NB4 (cell line): ENCODE data around the gene DLK1.

Experiments used
- DNase-seq: peaks from one replicate; pipeline ENCODE4 v3.0.0; 2010; ENCODE audit warnings: low read depth
- H3K4me3 ChIP-seq: one replicate; pipeline ENCODE4 v1.5.1; 2011; ENCODE audit warnings: mild to moderate bottlenecking, low read depth, low read length, moderate library complexity
- MYC ChIP-seq: IDR thresholded peaks from 2 replicates; pipeline ENCODE4 v1.6.1; 2011; ENCODE audit warnings: low read depth, low read length
- POLR2A ChIP-seq: IDR thresholded peaks from 2 replicates; pipeline ENCODE4 v1.6.1; 2011; ENCODE audit warnings: mild to moderate bottlenecking; ENCODE audit not compliant: insufficient read length; ENCODE audit errors: extremely low read depth
- TF ChIP-seq, protein P1 (sequence below): IDR thresholded peaks from one replicate; pipeline ENCODE4 v1.5.1; 2012; ENCODE audit warnings: low read depth, low read length
- TF ChIP-seq, protein P2 (sequence below): IDR thresholded peaks from 2 replicates; pipeline ENCODE4 v1.6.1; 2011; ENCODE audit warnings: low read depth, low read length

Gene DLK1

DNA sequence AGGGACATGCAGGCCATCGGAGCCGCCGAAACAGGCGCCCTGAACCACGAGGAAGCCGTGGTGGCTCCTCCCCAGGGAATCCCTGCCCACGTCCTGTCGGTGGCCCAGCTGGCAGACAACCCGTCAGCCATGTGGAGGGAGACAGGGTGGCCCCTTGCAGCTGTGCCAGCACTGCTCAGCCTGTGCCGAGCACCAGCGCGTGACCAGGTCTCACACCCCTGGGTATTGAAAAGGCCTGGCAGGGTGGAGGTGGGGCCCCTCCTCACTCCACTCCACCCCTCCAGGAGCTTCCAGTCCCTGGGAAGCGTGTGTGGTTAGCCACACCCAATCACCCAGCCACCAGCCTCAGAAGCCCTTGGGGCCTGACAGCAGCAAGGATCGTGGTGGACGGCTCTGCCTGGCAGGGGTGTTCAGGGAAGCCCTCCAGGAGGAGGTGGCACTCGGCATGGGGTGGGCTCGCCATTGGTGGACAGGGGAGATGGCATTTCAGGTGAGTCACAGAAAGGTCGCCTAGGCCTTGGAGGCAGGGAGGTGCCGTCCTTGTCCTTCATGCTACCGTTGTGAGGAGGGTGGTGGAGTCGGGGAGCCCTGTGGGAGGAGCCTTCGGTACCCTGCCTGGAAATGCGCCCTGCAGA is 12.3 kb upstream of the DLK1 start:
- no peak overlapping the region for H3K4me3 ChIP-seq
- DNase-seq = peak; percentile 85

DNA sequence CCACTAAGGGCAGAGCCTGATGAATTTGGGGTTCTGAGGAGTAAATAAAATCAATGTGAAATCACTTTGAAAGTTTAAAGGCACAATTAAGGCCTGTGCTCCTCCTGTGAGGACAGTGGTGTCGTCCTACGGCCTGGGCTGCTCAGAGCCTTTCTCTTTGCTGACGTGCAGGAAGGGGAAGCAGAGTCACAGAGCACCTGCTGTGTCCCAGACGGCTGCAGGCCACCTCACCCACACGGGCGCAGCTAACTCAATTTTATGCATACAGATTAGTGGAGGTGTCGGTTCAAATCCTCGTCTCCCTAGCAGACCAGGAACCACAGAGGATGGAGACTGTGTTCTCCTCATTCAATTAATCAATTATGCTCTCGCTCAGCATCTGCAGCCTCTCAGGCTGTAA is 11.4 kb upstream of the DLK1 start:
- no peak overlapping the region for H3K4me3 ChIP-seq
- TF ChIP-seq, protein P1, sequence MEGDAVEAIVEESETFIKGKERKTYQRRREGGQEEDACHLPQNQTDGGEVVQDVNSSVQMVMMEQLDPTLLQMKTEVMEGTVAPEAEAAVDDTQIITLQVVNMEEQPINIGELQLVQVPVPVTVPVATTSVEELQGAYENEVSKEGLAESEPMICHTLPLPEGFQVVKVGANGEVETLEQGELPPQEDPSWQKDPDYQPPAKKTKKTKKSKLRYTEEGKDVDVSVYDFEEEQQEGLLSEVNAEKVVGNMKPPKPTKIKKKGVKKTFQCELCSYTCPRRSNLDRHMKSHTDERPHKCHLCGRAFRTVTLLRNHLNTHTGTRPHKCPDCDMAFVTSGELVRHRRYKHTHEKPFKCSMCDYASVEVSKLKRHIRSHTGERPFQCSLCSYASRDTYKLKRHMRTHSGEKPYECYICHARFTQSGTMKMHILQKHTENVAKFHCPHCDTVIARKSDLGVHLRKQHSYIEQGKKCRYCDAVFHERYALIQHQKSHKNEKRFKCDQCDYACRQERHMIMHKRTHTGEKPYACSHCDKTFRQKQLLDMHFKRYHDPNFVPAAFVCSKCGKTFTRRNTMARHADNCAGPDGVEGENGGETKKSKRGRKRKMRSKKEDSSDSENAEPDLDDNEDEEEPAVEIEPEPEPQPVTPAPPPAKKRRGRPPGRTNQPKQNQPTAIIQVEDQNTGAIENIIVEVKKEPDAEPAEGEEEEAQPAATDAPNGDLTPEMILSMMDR = no peak
- TF ChIP-seq, protein P2, sequence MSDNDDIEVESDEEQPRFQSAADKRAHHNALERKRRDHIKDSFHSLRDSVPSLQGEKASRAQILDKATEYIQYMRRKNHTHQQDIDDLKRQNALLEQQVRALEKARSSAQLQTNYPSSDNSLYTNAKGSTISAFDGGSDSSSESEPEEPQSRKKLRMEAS = peak; percentile 9; the same call in 1 of the 2 replicates
- no peak for DNase-seq

More for the DNA sequence above, 12.3 kb upstream of the DLK1 start:
- peak; percentile 91 for TF ChIP-seq MYC
- TF ChIP-seq, protein P2 = peak; percentile 91
- TF ChIP-seq, protein P1 = no peak

DNA sequence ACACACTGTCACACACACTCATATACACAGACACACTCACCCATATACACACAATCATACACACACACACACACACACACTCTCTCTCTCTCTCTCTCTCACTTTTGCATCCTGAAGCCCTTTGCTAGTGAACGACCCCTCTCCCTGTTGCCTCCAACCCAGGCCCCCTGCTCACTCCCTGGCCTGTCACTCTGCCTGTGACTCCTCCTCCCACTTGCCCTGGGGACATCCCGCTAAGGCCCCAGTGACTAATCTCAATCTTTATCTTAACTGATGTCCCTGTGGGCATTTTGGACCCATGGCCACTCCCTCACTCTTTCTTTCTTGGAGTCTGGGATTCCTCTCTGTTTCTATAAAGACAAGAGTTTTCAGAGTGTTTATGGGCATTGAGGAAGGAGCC is 10.9 kb upstream of the DLK1 start:
- DNase-seq = peak; percentile 43
- H3K4me3 ChIP-seq = no peak overlapping the region
- no peak for TF ChIP-seq MYC
- TF ChIP-seq, protein P1 = no peak
- TF ChIP-seq, protein P2 = no peak
- TF ChIP-seq POLR2A = no peak

DNA sequence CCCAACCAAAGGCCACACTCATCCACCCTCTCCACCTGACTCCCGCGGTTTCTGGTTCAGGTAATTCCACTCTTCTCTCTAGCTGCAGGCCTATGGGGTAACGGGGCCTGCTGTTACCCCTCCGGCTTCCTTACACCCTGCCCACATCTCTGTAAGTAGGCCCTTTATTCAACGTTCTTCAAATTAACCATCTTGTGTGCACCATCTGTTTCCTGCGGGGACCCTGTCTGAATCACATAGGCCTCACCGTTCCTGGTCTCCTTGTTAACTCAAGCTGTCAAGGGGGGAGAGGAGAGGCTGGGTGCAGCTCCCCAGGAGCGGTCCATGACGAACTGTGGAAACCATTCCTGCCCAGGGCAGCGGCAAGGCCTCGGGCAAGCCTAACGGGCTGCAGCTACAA is 9.3 kb upstream of the DLK1 start:
- H3K4me3 ChIP-seq = no peak overlapping the region
- peak; percentile 44 for DNase-seq
- TF ChIP-seq, protein P2 = no peak
- TF ChIP-seq POLR2A = no peak
- TF ChIP-seq MYC = no peak
- TF ChIP-seq, protein P1 = no peak

DNA sequence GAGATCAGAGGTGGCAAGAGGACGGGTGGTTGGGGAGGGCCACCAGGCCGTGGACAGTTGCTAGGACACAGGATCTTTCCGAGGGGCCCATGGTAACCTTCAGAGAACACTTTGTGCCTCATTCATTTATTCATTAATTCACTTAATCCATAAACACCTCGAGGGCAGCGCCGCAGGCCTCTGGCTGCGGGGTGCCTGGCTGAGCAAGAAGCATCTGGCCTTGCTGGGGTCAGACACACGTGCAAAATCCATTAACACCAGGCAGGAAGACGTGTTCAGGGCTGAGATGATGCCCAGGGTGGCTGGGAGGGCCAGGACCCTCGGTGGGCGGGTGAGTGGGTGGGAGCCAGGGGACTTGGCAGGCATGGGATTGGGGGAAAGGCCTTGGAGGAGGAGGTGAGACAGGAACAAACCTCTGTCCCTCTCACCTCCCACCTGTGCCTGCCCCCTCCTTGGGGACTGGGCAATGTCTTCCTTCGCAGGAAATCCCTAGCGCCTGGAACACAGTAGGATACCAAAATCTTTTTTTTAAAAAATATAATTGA is 6.6 kb upstream of the DLK1 start:
- H3K4me3 ChIP-seq = no peak overlapping the region
- DNase-seq = no peak
- TF ChIP-seq, protein P1 = no peak
- TF ChIP-seq MYC (no peak), POLR2A (no peak)
- TF ChIP-seq, protein P2 = no peak

DNA sequence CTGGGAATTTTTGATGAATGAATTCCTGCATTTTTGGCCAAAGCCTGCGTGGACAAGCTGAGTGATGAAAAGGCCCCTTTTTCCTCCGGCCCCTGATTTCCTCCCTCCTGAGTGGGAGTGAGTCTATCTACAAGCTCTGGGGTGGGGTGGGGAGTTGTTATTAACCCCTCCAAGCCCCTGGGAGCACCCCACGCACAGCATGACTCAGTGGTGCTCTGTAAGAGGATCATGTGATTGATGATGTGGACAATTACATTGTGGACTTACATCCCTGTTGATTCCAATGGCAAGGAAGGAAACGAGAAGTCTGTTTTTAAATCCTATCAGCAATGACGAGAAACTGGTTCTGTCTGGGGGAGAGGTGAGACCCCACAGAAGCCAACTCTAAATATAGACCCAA is 5.1 kb upstream of the DLK1 start:
- TF ChIP-seq, protein P2 = no peak
- TF ChIP-seq, protein P1 = no peak
- TF ChIP-seq POLR2A (no peak), MYC (no peak)
- H3K4me3 ChIP-seq = no peak overlapping the region
- no peak for DNase-seq
